GM19397 (cell line): ENCODE data around the gene PROSER3.

ENCODE experiments used
- ATAC-seq: cut with Tn5 transposase; IDR thresholded peaks from one replicate; pipeline ENCODE4 v1.9.1; 2021; ENCODE audit warnings: mild to moderate bottlenecking, moderate library complexity; ENCODE audit not compliant: unreplicated experiment

Gene PROSER3

DNA sequence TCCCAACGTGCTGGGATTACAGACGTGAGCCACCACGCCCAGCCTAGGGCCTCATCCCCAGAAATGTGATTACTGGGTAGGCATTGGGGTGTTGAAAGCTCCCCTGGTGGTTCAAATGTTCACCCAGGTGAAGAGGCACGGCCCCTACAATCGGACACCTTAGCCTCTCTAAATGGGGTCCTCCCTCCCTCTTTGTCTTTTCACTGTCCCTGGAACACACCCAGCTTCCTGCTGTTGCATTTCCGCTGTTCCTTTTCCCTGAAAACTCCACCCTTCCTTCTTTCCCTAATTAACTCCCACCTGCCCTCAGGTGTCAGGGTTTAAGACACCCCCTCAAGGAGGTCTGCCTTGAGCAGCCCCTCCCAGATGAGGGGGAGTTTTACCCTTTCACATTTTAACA is 58.3 kb downstream of the PROSER3 start:
- no peak for ATAC-seq

DNA sequence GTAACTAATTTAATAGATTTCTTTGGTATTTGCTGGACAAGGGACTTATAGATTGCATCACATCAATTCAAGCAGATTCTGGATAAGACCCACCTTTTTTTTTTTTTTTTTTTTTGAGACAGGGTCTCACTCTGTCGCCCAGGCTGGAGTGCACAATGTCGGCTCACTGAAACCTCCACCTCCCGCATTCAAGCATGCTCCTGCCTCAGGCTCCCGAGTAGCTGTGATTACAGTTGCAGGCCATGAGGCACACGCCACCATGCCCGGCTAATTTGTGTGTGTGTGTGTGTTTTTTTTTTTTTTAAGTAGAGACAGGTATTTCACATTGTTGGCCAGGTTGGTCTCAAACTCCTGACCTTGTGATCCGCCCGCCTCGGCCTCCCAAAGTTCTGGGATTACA is 58.9 kb downstream of the PROSER3 start:
- no peak for ATAC-seq

DNA sequence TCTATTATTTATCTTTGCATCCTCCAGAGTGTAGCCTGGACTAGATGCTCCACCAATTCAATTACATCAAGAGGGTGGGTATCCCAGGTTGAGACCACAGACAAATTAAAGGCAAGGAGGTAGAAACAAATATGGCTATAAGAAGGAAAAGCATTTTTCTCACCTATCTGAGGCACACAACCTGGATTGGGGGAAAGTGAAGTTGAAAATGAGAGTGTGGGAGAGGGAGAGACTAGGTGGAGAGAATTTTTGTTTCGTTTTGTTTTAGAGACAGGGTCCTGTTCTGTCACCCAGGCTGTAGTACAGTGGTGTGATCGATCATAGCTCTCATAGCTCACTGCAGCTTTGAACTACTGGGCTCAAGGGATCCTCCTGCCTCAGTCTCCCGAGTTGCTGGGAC is 60.5 kb downstream of the PROSER3 start:
- ATAC-seq, result no peak
